Neutrophil (primary cell): ENCODE measurements around the gene GPR34.
A peak's percentile ranks its signal among the peaks of the same experiment; 100 is the strongest.

ENCODE experiments used
- H3K27ac ChIP-seq: fragments of 200-600 bp; sonication (generic); 2 replicates; pipeline ENCODE4 v1.5.1; 2016; ENCODE audit warnings: mild to moderate bottlenecking, moderate library complexity
- H3K27me3 ChIP-seq: fragments of 200-600 bp; sonication (generic); 2 replicates; pipeline ENCODE4 v1.6.0; 2016; ENCODE audit warnings: mild to moderate bottlenecking
- H3K36me3 ChIP-seq: fragments of 200-600 bp; sonication (generic); 2 replicates; pipeline ENCODE4 v1.5.1; 2017
- H3K4me1 ChIP-seq, 2 experiments: fragments of 200-600 bp in 1 of 2; sonication (generic) in 1 of 2; 1 replicate in 1 of 2; 2 replicates in 1 of 2; pipeline versions ENCODE4 v1.5.1 to v1.6.1; 2013 to 2016; ENCODE audit warnings: low read depth in 1 of 2, low read length in 1 of 2, mild to moderate bottlenecking in 1 of 2, moderate library complexity in 1 of 2; ENCODE audit not compliant: control insufficient read depth in 1 of 2, insufficient read depth in 1 of 2
- H3K4me3 ChIP-seq, 2 experiments: fragments of 200-600 bp in 1 of 2; sonication (generic) in 1 of 2; 1 replicate in 1 of 2; 2 replicates in 1 of 2; pipeline ENCODE4 v1.5.1; 2013 to 2016; ENCODE audit warnings: low read depth in 1 of 2, low read length in 1 of 2, mild to moderate bottlenecking in 1 of 2, moderate library complexity in 1 of 2
- H3K9me3 ChIP-seq: fragments of 200-600 bp; sonication (generic); 2 replicates; pipeline ENCODE4 v1.5.1; 2016
- TF ChIP-seq, protein P1 (sequence below): fragments of 200-600 bp; sonication (generic); IDR thresholded peaks from 2 replicates; pipeline ENCODE4 v1.5.1; 2016; ENCODE audit warnings: antibody characterized with exemption

GPR34 gene

DNA sequence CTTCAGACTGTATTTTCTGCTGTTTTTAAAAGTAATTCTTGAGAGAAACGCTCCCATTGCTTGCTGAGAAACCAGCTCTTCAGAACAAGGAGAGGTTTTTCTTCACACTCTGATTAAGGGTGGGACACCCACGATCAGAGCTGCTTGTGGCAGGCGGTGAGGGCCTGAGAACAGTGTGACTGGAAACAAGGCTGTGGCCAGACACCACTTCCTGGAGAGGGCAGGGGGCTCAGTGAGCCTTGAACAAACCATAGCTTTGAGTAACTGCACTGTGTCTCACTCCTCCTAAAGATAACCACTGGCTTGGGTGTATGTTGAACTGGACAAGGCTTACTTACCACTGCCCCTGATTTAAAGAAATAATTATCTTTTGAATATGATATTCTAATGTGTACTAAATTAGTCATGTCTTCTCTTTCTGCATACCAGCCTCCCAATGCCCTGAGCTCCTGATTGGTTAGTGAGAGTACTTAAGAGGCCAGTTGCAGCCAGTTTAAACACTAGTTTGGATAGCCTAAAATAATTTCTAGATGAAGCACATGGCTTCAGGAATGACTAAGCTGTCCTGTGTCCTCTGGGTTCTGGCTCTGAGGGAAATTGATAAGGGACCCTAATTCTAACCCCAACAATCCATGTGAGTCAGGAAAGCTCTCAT lies 31.5 kb downstream of the GPR34 start:
- Histone ChIP-seq H3K27me3 (no peaks in the 10 kb centered on the region), H3K4me1 (peaks cover 51 to 56% of the 10 kb centered on the region in 2 experiments), H3K9me3 (no peaks in the 10 kb centered on the region), H3K4me3 (no peak overlapping the region), H3K27ac (peak overlapping the region; percentile 79), H3K36me3 (no peaks in the 10 kb centered on the region)
- TF ChIP-seq, protein P1, sequence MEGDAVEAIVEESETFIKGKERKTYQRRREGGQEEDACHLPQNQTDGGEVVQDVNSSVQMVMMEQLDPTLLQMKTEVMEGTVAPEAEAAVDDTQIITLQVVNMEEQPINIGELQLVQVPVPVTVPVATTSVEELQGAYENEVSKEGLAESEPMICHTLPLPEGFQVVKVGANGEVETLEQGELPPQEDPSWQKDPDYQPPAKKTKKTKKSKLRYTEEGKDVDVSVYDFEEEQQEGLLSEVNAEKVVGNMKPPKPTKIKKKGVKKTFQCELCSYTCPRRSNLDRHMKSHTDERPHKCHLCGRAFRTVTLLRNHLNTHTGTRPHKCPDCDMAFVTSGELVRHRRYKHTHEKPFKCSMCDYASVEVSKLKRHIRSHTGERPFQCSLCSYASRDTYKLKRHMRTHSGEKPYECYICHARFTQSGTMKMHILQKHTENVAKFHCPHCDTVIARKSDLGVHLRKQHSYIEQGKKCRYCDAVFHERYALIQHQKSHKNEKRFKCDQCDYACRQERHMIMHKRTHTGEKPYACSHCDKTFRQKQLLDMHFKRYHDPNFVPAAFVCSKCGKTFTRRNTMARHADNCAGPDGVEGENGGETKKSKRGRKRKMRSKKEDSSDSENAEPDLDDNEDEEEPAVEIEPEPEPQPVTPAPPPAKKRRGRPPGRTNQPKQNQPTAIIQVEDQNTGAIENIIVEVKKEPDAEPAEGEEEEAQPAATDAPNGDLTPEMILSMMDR: no peak

DNA sequence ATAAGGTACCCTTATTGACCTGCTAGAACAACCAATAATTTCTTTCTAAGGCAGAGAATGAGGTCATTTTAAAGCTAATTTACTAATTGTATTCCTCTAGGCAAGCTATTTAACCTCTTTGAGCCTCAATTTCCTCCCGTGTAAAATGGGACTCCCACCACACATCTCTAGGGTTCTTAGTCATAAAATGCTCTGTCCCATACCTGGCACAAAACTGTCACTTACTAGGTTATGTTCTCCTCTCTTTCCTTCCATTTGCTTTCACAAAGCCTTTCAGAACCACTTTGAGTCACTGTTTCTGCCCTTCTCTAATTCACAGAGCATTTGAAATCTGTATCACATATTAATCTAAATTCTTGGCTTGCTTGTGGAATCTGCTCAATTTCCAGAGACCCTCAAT lies 32.8 kb downstream of the GPR34 start:
- Histone ChIP-seq H3K9me3 (no peaks in the 10 kb centered on the region), H3K36me3 (no peaks in the 10 kb centered on the region), H3K27me3 (no peaks in the 10 kb centered on the region), H3K27ac (no peak overlapping the region), H3K4me1 (peaks cover 51 to 54% of the 10 kb centered on the region in 2 experiments), H3K4me3 (no peak overlapping the region)
- TF ChIP-seq, protein P1: no peak

DNA sequence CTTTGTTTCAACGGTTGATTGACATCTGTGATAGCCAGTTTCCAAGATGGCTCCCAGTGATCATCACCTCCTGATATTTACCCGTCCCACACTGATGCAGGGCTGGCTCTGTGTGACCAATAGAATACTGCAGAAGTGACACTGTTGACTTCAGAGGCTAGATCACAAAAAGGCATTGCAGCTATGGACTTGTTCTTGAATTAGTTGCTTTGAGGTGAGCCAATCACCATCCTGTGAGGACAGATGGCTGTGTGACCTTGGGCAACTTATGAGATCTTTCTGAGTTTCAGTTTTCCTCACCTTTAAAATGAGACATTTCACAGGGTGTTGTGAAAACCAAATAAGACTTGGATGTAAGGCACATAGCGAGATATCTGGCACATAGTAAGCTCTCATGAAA lies 33.4 kb downstream of the GPR34 start:
- TF ChIP-seq, protein P1: no peak

DNA sequence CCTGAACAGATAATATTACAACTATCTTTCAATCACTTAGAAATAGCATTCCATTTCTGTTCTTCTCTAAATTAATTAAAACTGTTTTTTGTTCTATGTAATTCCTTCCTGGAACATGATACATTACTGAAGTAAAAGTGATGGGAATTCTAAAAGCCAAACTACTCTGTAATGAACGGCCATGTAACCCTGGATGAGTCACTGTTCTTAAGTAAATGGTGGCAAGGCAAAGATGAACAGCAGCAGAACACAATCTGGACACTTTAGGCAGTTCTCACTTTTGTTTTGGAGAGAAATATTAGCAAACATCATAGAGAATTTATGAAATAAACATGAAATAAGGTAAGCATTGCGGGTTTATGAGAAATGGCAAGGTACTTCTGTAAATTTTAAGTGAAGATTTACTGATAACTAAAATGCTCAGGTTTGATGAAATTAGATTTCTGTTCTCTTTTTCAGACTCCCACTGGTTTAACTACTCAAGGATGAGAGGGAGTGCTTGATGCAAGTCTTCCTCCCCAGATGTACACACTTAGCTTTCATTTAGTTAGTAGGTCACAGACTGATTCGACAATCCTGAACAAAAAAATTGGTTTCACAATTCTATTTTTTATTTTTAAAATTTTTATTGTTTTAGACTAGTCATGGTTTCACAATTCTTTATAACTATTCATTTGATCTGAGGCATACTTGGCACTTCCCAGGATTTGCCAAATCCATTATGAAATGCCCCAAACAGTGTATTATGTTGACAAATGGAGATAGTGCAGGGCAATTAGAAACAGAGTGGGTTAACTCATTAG lies 34.2 kb downstream of the GPR34 start:
- no peak overlapping the region for H3K4me3 ChIP-seq
- H3K36me3 ChIP-seq: no peaks in the 10 kb centered on the region
- H3K9me3 ChIP-seq: no peaks in the 10 kb centered on the region
- TF ChIP-seq, protein P1: no peak
- no peaks in the 10 kb centered on the region for H3K27me3 ChIP-seq
- H3K27ac ChIP-seq: peak overlapping the region; percentile 39
- H3K4me1 ChIP-seq: peaks cover 51 to 53% of the 10 kb centered on the region in 2 experiments

More for the DNA sequence above, 33.4 kb downstream of the GPR34 start:
- no peak overlapping the region for H3K27ac ChIP-seq
- peaks cover 51 to 53% of the 10 kb centered on the region in 2 experiments for H3K4me1 ChIP-seq
- no peak overlapping the region for H3K4me3 ChIP-seq
- no peaks in the 10 kb centered on the region for H3K9me3 ChIP-seq
- no peaks in the 10 kb centered on the region for H3K27me3 ChIP-seq
- no peaks in the 10 kb centered on the region for H3K36me3 ChIP-seq

DNA sequence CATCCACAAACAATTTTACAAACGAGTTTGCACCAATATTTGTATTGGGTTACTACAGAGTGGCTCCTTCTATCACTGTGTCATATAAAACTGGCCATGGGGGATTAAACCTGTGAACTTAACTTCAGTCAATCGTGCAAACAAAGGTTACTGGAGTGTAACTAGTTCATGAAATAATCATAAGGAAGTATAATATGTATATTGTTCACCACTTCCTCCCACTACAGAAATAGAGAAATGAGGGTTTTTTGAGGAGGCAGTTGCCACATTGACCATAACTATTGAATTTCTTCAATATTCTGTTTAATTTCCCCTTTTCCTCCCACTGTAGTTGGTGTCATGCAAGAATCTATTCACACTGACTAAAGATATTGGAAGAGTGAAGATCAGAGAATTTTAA lies 35.1 kb downstream of the GPR34 start, which contains the start of gene GPR82:
Gene GPR82 (plus strand): TSS at position 356 of the 400 bp plus-strand sequence. CDS start 2,846 bp downstream, outside the sequence.
- TF ChIP-seq, protein P1: no peak
- Histone ChIP-seq H3K27me3 (no peaks in the 10 kb centered on the region), H3K36me3 (no peaks in the 10 kb centered on the region), H3K9me3 (no peaks in the 10 kb centered on the region), H3K4me3 (no peak within 1 kb of the TSS), H3K27ac (peak within 1 kb of the TSS; percentile 39), H3K4me1 (peaks cover 49 to 51% of the 10 kb centered on the region in 2 experiments)
